Measurements from ENCODE around the gene ENDOU.
A peak's percentile ranks its signal among the peaks of the same experiment; 100 is the strongest.

ENDOU gene

DNA sequence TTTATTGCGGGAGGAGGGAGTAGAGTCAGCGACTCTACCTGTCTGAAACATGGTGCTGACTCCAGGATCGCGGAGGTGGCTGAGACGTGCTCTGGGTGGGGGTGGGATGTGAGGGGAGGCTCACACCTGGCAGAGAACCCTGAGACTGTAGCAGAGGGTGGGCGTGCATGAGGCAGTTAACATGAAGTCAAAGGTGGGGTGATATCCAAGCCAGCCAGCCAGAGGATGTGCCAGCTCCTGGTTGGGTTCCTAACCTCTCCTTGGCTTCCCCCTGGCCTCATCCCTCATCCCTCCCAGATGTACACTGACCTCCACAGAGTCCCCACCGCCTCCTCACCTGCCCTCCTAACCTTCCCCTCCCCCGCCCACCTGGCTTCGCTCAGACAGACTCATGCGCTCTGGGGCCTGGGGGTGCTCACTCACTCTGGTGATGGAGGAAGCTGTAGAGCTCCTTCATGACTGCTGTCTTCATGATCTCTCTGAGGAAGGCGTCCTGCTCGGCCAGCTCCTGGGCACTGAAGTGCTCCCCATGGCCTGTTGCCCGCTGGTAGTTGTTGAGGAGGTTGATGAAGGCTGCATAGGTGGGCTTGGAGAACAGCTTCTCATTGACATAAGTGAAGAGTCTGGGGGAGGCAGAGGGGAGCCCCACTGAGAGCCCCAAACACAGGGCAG, 9.3 kb downstream of the ENDOU start:
- no peak for TF ChIP-seq PAX5 (IDR thresholded peaks at IDR 0.05; ENCODE audit: insufficient read depth, low read length, severe bottlenecking)
- no peak for TF ChIP-seq POLR2AphosphoS5 (IDR thresholded peaks at IDR 0.05; ENCODE audit: low read depth, low read length)
- no peak for DNase-seq (ENCODE audit: insufficient read length, low spot score)

DNA sequence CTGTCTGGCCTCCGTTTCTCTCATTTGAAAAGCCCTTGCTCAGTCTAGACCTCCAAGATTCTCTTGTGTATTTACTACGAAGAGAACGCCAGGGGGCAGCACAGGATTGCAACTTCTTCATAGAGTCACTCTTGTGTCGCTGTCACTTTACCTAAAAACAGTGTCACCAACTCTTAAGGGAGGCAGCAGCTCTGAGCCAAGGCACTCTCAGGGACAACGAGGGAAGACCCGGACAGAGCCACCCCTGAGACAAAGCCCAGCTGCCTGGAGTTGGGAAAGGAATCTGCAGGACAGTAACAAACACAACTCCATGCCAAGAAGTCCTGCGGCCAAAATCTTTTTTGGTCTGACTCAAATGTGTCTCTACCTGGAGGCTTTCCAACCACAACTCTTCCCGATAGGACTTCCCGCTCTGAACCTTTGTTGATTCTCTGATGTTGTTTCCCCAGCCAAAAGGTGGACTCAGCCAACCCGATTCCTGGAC, 9.9 kb downstream of the ENDOU start:
- peak; percentile 86 for FAIRE-seq
- TF ChIP-seq POLR2AphosphoS5 (IDR thresholded peaks at IDR 0.05; ENCODE audit: low read depth, low read length) (no peak), POU2F2 (IDR thresholded peaks at IDR 0.05; ENCODE audit: low read depth, low read length) (no peak), TAF1 (IDR thresholded peaks at IDR 0.05; ENCODE audit: low read depth, low read length) (no peak), POLR2A (IDR thresholded peaks at IDR 0.05; ENCODE audit: low read depth, low read length) (no peak), PAX5 (IDR thresholded peaks at IDR 0.05; ENCODE audit: insufficient read depth, low read length, severe bottlenecking) (no peak), SPI1 (IDR thresholded peaks at IDR 0.05; ENCODE audit: low read depth, low read length) (no peak)
- peak; percentile 53 for DNase-seq (ENCODE audit: insufficient read length, low spot score)

More for the DNA sequence above, 9.3 kb downstream of the ENDOU start:
- FAIRE-seq: no peak

DNA sequence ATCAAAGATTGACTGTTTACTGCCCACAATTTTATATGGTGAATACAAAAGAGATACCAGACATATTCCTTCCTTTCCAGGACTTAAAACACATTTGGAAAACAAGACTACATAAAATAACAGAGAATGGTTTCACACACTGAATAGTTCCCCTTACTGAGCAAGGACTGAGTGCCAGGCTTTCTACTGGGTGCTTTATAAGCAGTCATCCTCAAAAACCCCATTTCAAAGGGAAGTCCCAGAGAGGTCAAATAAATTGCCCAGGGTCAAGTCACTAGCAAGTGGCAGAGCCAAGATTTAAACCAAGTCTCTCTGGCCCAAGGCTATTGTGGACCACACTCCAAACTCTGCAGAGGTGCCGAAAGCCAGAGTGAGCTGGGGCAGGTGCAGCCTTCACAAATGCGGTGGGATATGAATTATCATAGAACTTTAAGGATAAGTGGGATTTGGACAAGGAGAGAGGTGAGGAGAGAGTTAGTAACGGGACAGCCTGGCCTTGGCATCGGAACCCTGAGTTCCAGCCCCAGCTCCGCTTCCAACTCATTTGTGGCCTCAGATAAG, 10.4 kb downstream of the ENDOU start:
- no peak for DNase-seq (ENCODE audit: insufficient read length, low spot score)
- no peak for FAIRE-seq
- TF ChIP-seq POLR2A (IDR thresholded peaks at IDR 0.05; ENCODE audit: low read depth, low read length): no peak
- no peak for TF ChIP-seq SPI1 (IDR thresholded peaks at IDR 0.05; ENCODE audit: low read depth, low read length)
- TF ChIP-seq POLR2AphosphoS5 (IDR thresholded peaks at IDR 0.05; ENCODE audit: low read depth, low read length): no peak
- no peak for TF ChIP-seq TAF1 (IDR thresholded peaks at IDR 0.05; ENCODE audit: low read depth, low read length)
- no peak for TF ChIP-seq POU2F2 (IDR thresholded peaks at IDR 0.05; ENCODE audit: low read depth, low read length)
- TF ChIP-seq PAX5 (IDR thresholded peaks at IDR 0.05; ENCODE audit: insufficient read depth, low read length, severe bottlenecking): no peak

DNA sequence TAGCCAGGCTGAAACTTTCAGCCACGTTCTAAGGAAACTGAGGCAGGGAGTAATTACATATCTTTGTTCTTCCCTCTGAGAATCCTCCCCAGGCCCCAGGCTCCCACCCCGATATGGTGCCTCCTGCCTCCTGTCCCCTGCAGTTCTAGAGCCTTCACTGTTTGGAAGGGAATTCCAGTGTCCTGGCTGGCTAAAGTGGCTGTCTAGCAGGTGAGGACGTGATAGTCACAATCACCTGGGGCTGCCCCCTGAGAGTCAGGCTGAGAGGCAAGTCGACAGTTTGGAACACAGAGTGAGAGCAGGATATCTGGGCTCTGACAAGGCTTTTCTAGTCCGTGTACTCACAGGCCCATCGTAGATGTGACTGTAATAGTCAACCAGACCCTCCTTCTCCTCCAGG, 13.1 kb downstream of the ENDOU start:
- FAIRE-seq (no peak), DNase-seq (ENCODE audit: insufficient read length, low spot score) (no peak)
- TF ChIP-seq POLR2AphosphoS5 (IDR thresholded peaks at IDR 0.05; ENCODE audit: low read depth, low read length) (no peak), POLR2A (IDR thresholded peaks at IDR 0.05; ENCODE audit: low read depth, low read length) (no peak)

DNA sequence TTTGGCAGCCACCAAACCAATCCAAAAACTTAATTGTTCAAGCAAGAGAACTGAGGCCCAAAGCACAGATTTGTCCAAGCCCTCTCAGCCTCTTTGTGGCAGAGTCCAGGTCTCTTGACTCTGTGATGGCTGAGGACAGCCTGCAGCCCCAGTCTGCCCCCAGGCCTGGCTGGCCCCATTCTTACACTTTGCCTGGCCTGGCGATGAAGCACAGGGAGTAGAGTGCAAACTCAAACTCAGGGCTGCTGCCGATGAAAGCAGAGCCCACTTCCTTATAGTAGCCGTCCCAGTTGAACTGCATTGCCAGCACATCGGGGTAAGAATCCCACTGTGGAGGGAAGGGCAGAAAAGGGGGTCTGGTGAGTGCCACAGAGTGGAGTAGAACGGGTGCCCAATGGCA, 13.8 kb downstream of the ENDOU start:
- no peak for TF ChIP-seq POLR2AphosphoS5 (IDR thresholded peaks at IDR 0.05; ENCODE audit: low read depth, low read length)
- TF ChIP-seq TAF1 (IDR thresholded peaks at IDR 0.05; ENCODE audit: low read depth, low read length): no peak
- no peak for TF ChIP-seq POU2F2 (IDR thresholded peaks at IDR 0.05; ENCODE audit: low read depth, low read length)
- TF ChIP-seq SPI1 (IDR thresholded peaks at IDR 0.05; ENCODE audit: low read depth, low read length): no peak
- no peak for TF ChIP-seq PAX5 (IDR thresholded peaks at IDR 0.05; ENCODE audit: insufficient read depth, low read length, severe bottlenecking)
- no peak for TF ChIP-seq POLR2A (IDR thresholded peaks at IDR 0.05; ENCODE audit: low read depth, low read length)
- FAIRE-seq (no peak), DNase-seq (ENCODE audit: insufficient read length, low spot score) (no peak)

DNA sequence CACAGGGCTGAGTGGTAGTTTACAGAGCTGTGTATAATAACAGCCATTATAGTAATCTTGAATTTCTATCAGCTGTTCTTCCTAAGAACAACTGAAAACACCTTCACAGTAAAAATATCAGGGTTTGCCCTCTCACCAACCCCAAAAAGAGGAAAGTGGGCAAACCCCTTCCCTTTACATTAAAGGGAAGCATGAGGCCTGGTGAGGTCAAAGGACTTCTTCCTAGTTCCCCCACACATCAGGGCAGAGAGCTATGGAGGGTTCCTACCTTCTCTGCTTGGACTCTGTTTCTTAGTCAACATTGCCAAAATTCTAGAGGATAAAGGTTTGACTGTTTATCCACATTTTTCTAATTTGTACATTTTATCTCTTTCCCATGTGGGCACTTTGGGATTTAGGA, 15.0 kb downstream of the ENDOU start:
- DNase-seq (ENCODE audit: insufficient read length, low spot score) (no peak), FAIRE-seq (no peak)
- TF ChIP-seq POLR2AphosphoS5 (IDR thresholded peaks at IDR 0.05; ENCODE audit: low read depth, low read length) (no peak), TAF1 (IDR thresholded peaks at IDR 0.05; ENCODE audit: low read depth, low read length) (no peak), PAX5 (IDR thresholded peaks at IDR 0.05; ENCODE audit: insufficient read depth, low read length, severe bottlenecking) (no peak), POU2F2 (IDR thresholded peaks at IDR 0.05; ENCODE audit: low read depth, low read length) (no peak), POLR2A (IDR thresholded peaks at IDR 0.05; ENCODE audit: low read depth, low read length) (no peak), SPI1 (IDR thresholded peaks at IDR 0.05; ENCODE audit: low read depth, low read length) (no peak)

DNA sequence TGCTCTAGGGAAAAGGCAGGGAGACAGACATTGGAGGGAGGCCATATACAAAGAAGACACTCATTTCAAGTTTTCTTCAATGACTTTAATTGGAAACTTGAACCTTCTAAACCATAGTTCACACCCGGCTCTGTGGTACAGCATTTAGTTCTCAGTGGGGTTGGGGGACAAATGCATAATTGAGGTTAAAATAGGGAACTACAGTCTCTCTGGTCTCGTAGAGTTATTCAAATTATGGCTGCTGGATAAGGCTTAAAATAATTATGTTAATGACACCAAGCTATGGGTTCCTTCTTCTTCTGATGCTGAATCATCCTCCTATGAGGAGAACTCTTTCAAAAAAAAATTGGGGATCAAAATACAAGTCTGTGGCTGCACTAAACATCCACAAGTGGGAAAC, 15.6 kb downstream of the ENDOU start:
- FAIRE-seq: no peak
- no peak for DNase-seq (ENCODE audit: insufficient read length, low spot score)
- TF ChIP-seq POLR2AphosphoS5 (IDR thresholded peaks at IDR 0.05; ENCODE audit: low read depth, low read length): no peak
- TF ChIP-seq POLR2A (IDR thresholded peaks at IDR 0.05; ENCODE audit: low read depth, low read length): no peak
- no peak for TF ChIP-seq POU2F2 (IDR thresholded peaks at IDR 0.05; ENCODE audit: low read depth, low read length)
- TF ChIP-seq SPI1 (IDR thresholded peaks at IDR 0.05; ENCODE audit: low read depth, low read length): peak; percentile 24; the same call in 1 of the 2 replicates
- no peak for TF ChIP-seq PAX5 (IDR thresholded peaks at IDR 0.05; ENCODE audit: insufficient read depth, low read length, severe bottlenecking)

DNA sequence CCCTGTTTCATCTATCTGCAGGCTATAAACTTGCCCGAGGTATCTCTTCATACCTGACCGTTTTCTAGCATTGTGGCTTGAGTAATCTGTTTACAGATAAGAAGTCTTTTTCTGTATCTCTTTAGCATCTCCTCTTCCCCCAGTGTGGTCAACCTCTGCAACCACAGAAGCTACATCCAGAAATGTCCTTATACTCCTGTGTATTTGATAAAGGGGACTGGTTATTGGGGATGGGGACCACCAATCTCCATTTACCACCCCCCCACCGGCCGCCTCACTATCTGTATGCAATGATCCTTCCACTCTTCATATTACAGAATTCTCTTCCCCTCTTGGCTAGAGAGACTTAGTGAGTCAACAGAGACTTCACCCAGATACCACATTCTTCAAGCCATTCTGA, 16.1 kb downstream of the ENDOU start:
- FAIRE-seq (no peak), DNase-seq (ENCODE audit: insufficient read length, low spot score) (no peak)
- TF ChIP-seq POLR2A (IDR thresholded peaks at IDR 0.05; ENCODE audit: low read depth, low read length) (no peak), POU2F2 (IDR thresholded peaks at IDR 0.05; ENCODE audit: low read depth, low read length) (no peak), POLR2AphosphoS5 (IDR thresholded peaks at IDR 0.05; ENCODE audit: low read depth, low read length) (no peak), SPI1 (IDR thresholded peaks at IDR 0.05; ENCODE audit: low read depth, low read length) (no peak), TAF1 (IDR thresholded peaks at IDR 0.05; ENCODE audit: low read depth, low read length) (no peak), PAX5 (IDR thresholded peaks at IDR 0.05; ENCODE audit: insufficient read depth, low read length, severe bottlenecking) (no peak)

DNA sequence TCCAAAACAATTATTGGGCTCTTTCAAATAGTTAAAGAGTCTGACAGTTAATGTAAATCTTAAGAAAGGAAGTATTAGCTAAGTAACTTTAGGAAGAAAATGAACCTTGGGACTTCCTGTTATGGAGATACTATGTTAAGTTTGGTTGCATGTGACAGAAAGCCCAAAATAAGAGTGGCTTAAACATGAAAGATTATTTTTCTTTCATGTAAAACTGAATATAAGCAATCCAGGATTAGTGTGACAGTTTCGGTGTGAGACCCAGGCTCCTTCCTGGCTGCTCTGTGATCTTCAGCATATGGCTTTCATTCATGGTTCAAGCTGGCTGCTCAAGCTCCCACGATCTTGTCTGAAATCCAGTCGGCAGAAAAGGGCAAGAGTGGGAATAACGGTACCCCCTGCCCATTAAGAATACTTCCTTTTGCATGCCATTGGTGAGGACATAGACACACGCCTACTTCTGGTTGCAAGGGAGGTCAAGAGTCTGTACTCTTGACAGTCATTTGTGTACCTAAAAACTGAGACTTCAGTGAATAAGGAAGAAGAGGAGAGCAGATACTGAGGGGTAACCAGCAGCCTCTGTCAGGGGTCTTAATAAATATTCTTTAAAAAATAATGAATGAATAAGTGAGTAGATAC, 17.3 kb downstream of the ENDOU start:
- DNase-seq (ENCODE audit: insufficient read length, low spot score) (no peak), FAIRE-seq (peak; percentile 69)
- TF ChIP-seq SPI1 (IDR thresholded peaks at IDR 0.05; ENCODE audit: low read depth, low read length) (no peak), POLR2A (IDR thresholded peaks at IDR 0.05; ENCODE audit: low read depth, low read length) (no peak), TAF1 (IDR thresholded peaks at IDR 0.05; ENCODE audit: low read depth, low read length) (no peak), POLR2AphosphoS5 (IDR thresholded peaks at IDR 0.05; ENCODE audit: low read depth, low read length) (no peak), POU2F2 (IDR thresholded peaks at IDR 0.05; ENCODE audit: low read depth, low read length) (no peak), PAX5 (IDR thresholded peaks at IDR 0.05; ENCODE audit: insufficient read depth, low read length, severe bottlenecking) (no peak)

Data from GM12891 (cell line).